Thyroid gland (tissue), 4 donors: Measurements from ENCODE around the gene BCL2L1.

Experiments used
- CTCF ChIP-seq, 6 experiments: fragments of 200-600 bp in 3 of 6; fragments of 450-650 bp in 3 of 6; sonication (generic) in 3 of 6; IDR thresholded peaks; one replicate each; pipeline ENCODE4 v1.5.1; 2016 to 2019; ENCODE audit warnings: antibody characterized with exemption in 6 of 6, mild to moderate bottlenecking in 2 of 6, inconsistent platforms in 1 of 6, moderate library complexity in 1 of 6
- POLR2A ChIP-seq, 2 donors: fragments of 450-650 bp; IDR thresholded peaks; one replicate each; pipeline ENCODE4 v1.6.1; 2017; ENCODE audit warnings: antibody characterized with exemption in 2 of 2, mild to moderate bottlenecking in 2 of 2, moderate library complexity in 1 of 2

GRCh38 chr20:31707994-31708735 is 14.5 kb downstream of the BCL2L1 start:
- TF ChIP-seq CTCF (IDR thresholded peaks at IDR 0.05) (peak in 1 of 6 experiments; percentile 21), POLR2A (IDR thresholded peaks at IDR 0.05) (peak in 1 of 2 donors; percentile 18)
